Peyer's patch (tissue), 4 donors: Measurements from ENCODE around the gene HYOU1. TPM values are rescaled to one million over a fixed set of nuclear protein-coding genes. Genes with fewer than 3 reads are reported as not detected.

ENCODE experiments used
- DNase-seq, 3 donors: peaks; one replicate each; pipeline ENCODE4 v3.0.0-alpha.2; 2017 to 2019
- H3K27ac ChIP-seq, 4 donors: fragments of 200-600 bp; sonication (generic); one replicate each; pipeline ENCODE4 v1.5.1; 2016 to 2019
- H3K27me3 ChIP-seq, 2 donors: fragments of 200-600 bp; sonication (generic); one replicate each; pipeline ENCODE4 v1.5.1; 2019
- H3K36me3 ChIP-seq, 3 donors: fragments of 200-600 bp; sonication (generic); one replicate each; pipeline ENCODE4 v1.5.1; 2016 to 2019
- H3K4me1 ChIP-seq, 4 donors: fragments of 200-600 bp; sonication (generic); one replicate each; pipeline ENCODE4 v1.5.1; 2016 to 2019
- H3K4me3 ChIP-seq, 4 donors: fragments of 200-600 bp; sonication (generic); 1 replicate in 3 of 4; 2 replicates in 1 of 4; pipeline ENCODE4 v1.5.1; 2016 to 2019; ENCODE audit warnings: mild to moderate bottlenecking in 1 of 4
- H3K9me3 ChIP-seq, 4 donors: fragments of 200-600 bp; sonication (generic); one replicate each; pipeline ENCODE4 v1.5.1; 2016 to 2019; ENCODE audit warnings: mild to moderate bottlenecking in 1 of 4
- POLR2A ChIP-seq, 2 donors: fragments of 450-650 bp; IDR thresholded peaks; one replicate each; pipeline ENCODE4 v1.5.1; 2017; ENCODE audit warnings: antibody characterized with exemption in 2 of 2, mild to moderate bottlenecking in 2 of 2, moderate library complexity in 2 of 2
- total RNA-seq, 4 donors: library from RNA; depleted of rRNA; stranded (reverse); fragments of >200 nt; gene quantifications; one replicate each; pipeline ENCODE4 v1.1.0, GENCODE V29; 2016
- TF ChIP-seq, protein P1 (sequence below), 6 experiments: fragments of 450-650 bp in 4 of 6; fragments of 200-600 bp in 2 of 6; sonication (generic) in 1 of 6; IDR thresholded peaks; one replicate each; pipeline ENCODE4 v1.5.1; 2017 to 2019; ENCODE audit warnings: antibody characterized with exemption in 6 of 6, mild to moderate bottlenecking in 3 of 6, moderate library complexity in 1 of 6

HYOU1 gene
- total RNA-seq, 4 donors from 2014 or later: 65.2 to 97.7 (median 66.9) TPM

DNA sequence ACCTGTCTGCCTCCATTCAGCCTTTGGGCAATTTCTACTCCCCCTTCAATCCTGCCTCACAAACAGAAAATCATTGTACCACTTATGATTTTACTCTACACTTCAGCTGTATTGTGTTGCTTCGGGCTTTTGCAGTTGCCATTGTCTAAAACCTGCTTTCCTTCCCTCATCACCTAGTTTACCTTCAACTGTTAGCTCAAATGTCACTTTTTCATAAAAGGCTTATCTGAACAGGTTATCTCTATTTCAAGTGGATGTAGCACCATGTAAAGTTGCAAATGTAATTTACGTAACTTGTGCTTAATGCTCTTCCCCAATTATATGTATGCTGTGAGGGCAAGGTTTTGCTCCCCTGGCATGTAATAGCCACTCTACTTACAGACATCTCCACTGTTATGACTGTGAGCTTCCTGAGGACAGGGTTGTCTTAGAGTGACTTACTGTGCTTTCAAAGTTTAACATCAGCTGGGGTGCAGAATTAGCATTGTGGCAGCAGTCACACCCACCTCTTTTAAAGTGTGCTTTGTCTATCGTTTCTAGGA, 44.3 kb downstream of the HYOU1 start:
- H3K27me3 ChIP-seq: no peaks in the 10 kb centered on the region
- H3K4me3 ChIP-seq: no peak overlapping the region
- no peak for TF ChIP-seq POLR2A (IDR thresholded peaks at IDR 0.05)
- TF ChIP-seq, protein P1, sequence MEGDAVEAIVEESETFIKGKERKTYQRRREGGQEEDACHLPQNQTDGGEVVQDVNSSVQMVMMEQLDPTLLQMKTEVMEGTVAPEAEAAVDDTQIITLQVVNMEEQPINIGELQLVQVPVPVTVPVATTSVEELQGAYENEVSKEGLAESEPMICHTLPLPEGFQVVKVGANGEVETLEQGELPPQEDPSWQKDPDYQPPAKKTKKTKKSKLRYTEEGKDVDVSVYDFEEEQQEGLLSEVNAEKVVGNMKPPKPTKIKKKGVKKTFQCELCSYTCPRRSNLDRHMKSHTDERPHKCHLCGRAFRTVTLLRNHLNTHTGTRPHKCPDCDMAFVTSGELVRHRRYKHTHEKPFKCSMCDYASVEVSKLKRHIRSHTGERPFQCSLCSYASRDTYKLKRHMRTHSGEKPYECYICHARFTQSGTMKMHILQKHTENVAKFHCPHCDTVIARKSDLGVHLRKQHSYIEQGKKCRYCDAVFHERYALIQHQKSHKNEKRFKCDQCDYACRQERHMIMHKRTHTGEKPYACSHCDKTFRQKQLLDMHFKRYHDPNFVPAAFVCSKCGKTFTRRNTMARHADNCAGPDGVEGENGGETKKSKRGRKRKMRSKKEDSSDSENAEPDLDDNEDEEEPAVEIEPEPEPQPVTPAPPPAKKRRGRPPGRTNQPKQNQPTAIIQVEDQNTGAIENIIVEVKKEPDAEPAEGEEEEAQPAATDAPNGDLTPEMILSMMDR (IDR thresholded peaks at IDR 0.05): no peak
- DNase-seq: no peak
- peaks cover 0 to 22% (median 5%) of the 10 kb centered on the region in 4 donors for H3K4me1 ChIP-seq
- H3K36me3 ChIP-seq: peaks cover 0 to 86% (median 7%) of the 10 kb centered on the region in 3 donors
- no peaks in the 10 kb centered on the region for H3K9me3 ChIP-seq
- no peak overlapping the region for H3K27ac ChIP-seq

DNA sequence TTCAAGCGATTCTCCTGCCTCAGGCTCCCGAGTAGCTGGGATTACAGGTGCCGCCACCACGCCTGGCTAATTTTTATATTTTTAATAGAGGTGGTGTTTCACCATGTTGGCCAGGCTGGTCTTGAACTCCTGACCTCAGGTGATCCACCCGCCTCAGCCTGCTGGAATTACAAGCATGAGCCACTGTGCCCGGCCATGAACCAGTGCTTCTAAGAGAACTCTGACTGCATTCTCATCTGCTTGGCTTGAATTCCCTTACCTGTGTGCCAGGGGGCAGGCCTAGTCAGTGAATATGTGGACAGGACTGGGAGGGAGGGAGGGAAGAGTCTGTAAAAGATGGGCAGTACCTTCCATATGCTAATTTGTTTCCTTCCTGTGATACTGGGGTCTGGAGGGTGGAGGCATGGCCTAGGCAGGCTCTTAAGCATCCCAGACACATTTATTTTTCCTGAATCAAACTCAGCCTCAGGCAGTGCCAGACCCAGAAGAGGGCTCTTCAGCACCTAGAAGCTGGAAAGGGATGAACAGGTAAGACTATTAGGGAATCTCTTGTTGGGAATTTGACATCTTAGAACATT, 45.4 kb downstream of the HYOU1 start:
- DNase-seq: no peak
- Histone ChIP-seq H3K4me1 (peaks cover 0 to 13% (median under 1%) of the 10 kb centered on the region in 4 donors), H3K27ac (no peak overlapping the region), H3K9me3 (no peaks in the 10 kb centered on the region), H3K4me3 (no peak overlapping the region), H3K27me3 (no peaks in the 10 kb centered on the region), H3K36me3 (peaks cover 0 to 93% (median 7%) of the 10 kb centered on the region in 3 donors)
- TF ChIP-seq, protein P1 (IDR thresholded peaks at IDR 0.05): no peak
- no peak for TF ChIP-seq POLR2A (IDR thresholded peaks at IDR 0.05)

DNA sequence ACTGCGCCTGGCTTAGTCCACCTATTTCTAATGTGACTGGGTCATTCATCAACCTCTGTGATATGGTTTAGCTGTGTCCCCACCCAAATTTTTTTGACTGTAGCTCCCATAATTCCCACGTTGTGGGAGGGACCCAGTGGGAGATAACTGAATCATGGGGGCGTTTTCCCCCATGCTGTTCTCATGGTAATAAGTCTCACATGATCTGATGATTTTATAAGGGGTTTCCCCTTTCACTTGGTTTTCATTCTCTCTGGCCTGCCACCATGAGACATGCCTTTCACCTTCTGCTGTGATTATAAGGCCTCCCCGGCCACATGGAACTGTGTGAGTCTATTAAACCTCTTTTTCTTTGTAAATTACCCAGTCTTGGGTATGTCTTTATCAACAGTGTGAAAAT, 50.3 kb downstream of the HYOU1 start:
- H3K4me1 ChIP-seq: no peaks in the 10 kb centered on the region
- TF ChIP-seq, protein P1 (IDR thresholded peaks at IDR 0.05): no peak
- TF ChIP-seq POLR2A (IDR thresholded peaks at IDR 0.05): no peak
- no peak overlapping the region for H3K4me3 ChIP-seq
- DNase-seq: no peak
- no peaks in the 10 kb centered on the region for H3K27me3 ChIP-seq
- H3K27ac ChIP-seq: no peak overlapping the region
- H3K9me3 ChIP-seq: no peaks in the 10 kb centered on the region
- peaks cover 0 to 93% (median 0%) of the 10 kb centered on the region in 3 donors for H3K36me3 ChIP-seq

- DNase-seq: no peak
- no peak overlapping the region for H3K4me3 ChIP-seq
- H3K27ac ChIP-seq: no peak overlapping the region
- peaks cover 0 to 61% (median 0%) of the 10 kb centered on the region in 3 donors for H3K36me3 ChIP-seq
- H3K4me1 ChIP-seq: peaks cover 0 to 19% (median 6%) of the 10 kb centered on the region in 4 donors
- no peaks in the 10 kb centered on the region for H3K9me3 ChIP-seq
- TF ChIP-seq, protein P1 (IDR thresholded peaks at IDR 0.05): no peak
- no peak for TF ChIP-seq POLR2A (IDR thresholded peaks at IDR 0.05)
- H3K27me3 ChIP-seq: no peaks in the 10 kb centered on the region
Observed at GRCh38 chr11:119000906-119001305, 56.1 kb downstream of the HYOU1 start.

- Histone ChIP-seq H3K9me3 (no peaks in the 10 kb centered on the region), H3K4me1 (peaks cover 0 to 19% (median 6%) of the 10 kb centered on the region in 4 donors), H3K27ac (peak overlapping the region; percentile 74 to 84 (median 80)), H3K36me3 (peaks cover 0 to 42% (median 0%) of the 10 kb centered on the region in 3 donors), H3K27me3 (no peaks in the 10 kb centered on the region), H3K4me3 (peak overlapping the region; percentile 71 to 93 (median 76))
- TF ChIP-seq POLR2A (IDR thresholded peaks at IDR 0.05): no peak
- TF ChIP-seq, protein P1 (IDR thresholded peaks at IDR 0.05): no peak
- DNase-seq: no peak
Observed at GRCh38 chr11:118998822-118999221, 58.2 kb downstream of the HYOU1 start.
